MM.1S (cell line): ENCODE measurements around the gene TTC28.

Source experiments
- DNase-seq: peaks from one replicate; pipeline ENCODE4 v3.0.0-alpha.2; 2015
- H2AFZ ChIP-seq: fragments of 300-600 bp; sonication (generic); 2 replicates; pipeline ENCODE4 v1.6.0; 2016; ENCODE audit warnings: antibody characterized with exemption, low read length
- H3F3A ChIP-seq: fragments of 300-600 bp; sonication (generic); 2 replicates; pipeline ENCODE4 v1.6.1; 2016; ENCODE audit warnings: mild to moderate bottlenecking, antibody characterized with exemption, low read length, moderate library complexity, mixed read lengths; ENCODE audit not compliant: insufficient read depth
- H3K27ac ChIP-seq: fragments of 300-600 bp; sonication (generic); 2 replicates; pipeline ENCODE4 v1.5.1; 2016; ENCODE audit warnings: mild to moderate bottlenecking, low read length
- H3K27me3 ChIP-seq: fragments of 300-600 bp; sonication (generic); replicated peaks from 2 replicates; pipeline ENCODE4 v1.6.0; 2016; ENCODE audit warnings: low read length; ENCODE audit not compliant: insufficient read depth
- H3K36me3 ChIP-seq: fragments of 300-600 bp; sonication (generic); replicated peaks from 2 replicates; pipeline ENCODE4 v1.6.1; 2016; ENCODE audit warnings: mild to moderate bottlenecking, low read length, mixed read lengths; ENCODE audit not compliant: insufficient read depth
- H3K4me1 ChIP-seq: fragments of 300-600 bp; sonication (generic); 2 replicates; pipeline ENCODE4 v1.6.1; 2016; ENCODE audit warnings: low read length, mixed read lengths
- H3K4me2 ChIP-seq: fragments of 300-600 bp; sonication (generic); 2 replicates; pipeline ENCODE4 v1.6.0; 2016; ENCODE audit warnings: low read depth, low read length
- H3K4me3 ChIP-seq: fragments of 300-600 bp; sonication (generic); 2 replicates; pipeline ENCODE4 v1.5.1; 2016; ENCODE audit warnings: low read length, mixed read lengths
- H3K79me2 ChIP-seq: fragments of 300-600 bp; sonication (generic); 2 replicates; pipeline ENCODE4 v1.6.1; 2016; ENCODE audit warnings: mixed run types, low read length, mixed read lengths
- H3K9ac ChIP-seq: fragments of 300-600 bp; sonication (generic); 2 replicates; pipeline ENCODE4 v1.6.1; 2016; ENCODE audit warnings: low read length, mixed read lengths
- H3K9me2 ChIP-seq: fragments of 300-600 bp; sonication (generic); replicated peaks from 2 replicates; pipeline ENCODE4 v1.6.1; 2016; ENCODE audit warnings: mild to moderate bottlenecking, low read length, mixed read lengths; ENCODE audit not compliant: insufficient read depth
- H3K9me3 ChIP-seq: fragments of 300-600 bp; sonication (generic); replicated peaks from 2 replicates; pipeline ENCODE4 v1.6.1; 2016; ENCODE audit warnings: mild to moderate bottlenecking, low read length, mixed read lengths; ENCODE audit not compliant: insufficient read depth
- H4K20me1 ChIP-seq: fragments of 300-600 bp; sonication (generic); 2 replicates; pipeline ENCODE4 v1.6.1; 2016; ENCODE audit warnings: mild to moderate bottlenecking, low read length, moderate library complexity, mixed read lengths; ENCODE audit not compliant: insufficient read depth
- CTCF ChIP-seq: fragments of 300-600 bp; sonication (generic); IDR thresholded peaks from 2 replicates; pipeline ENCODE4 v1.5.1; 2016; ENCODE audit warnings: antibody characterized with exemption, low read length, mixed read lengths
- EZH2 ChIP-seq: fragments of 300-600 bp; sonication (generic); optimal IDR thresholded peaks from 2 replicates; pipeline ENCODE3; 2017; ENCODE audit warnings: low read depth, mild to moderate bottlenecking, antibody characterized with exemption, low read length, mixed read lengths
- EZH2phosphoT487 ChIP-seq: fragments of 300-600 bp; sonication (generic); IDR thresholded peaks from 2 replicates; pipeline ENCODE4 v1.6.1; 2018; ENCODE audit warnings: antibody characterized with exemption, low read length

TTC28 gene

GRCh38 chr22:27988704-27989103, 690.9 kb downstream of the TTC28 start:
- H3K27me3 ChIP-seq, result no peaks in the 10 kb centered on the region
- H4K20me1 ChIP-seq, result no peaks in the 10 kb centered on the region
- TF ChIP-seq EZH2 (no peak), EZH2phosphoT487 (no peak), CTCF (no peak)
- H3K27ac ChIP-seq, result no peak overlapping the region
- H2AFZ ChIP-seq, result no peak overlapping the region
- DNase-seq, result no peak
- no peaks in the 10 kb centered on the region for H3K9me2 ChIP-seq
- H3K9ac ChIP-seq, result no peak overlapping the region
- no peaks in the 10 kb centered on the region for H3F3A ChIP-seq
- H3K79me2 ChIP-seq, result no peaks in the 10 kb centered on the region
- no peak overlapping the region for H3K4me2 ChIP-seq
- H3K4me3 ChIP-seq, result no peak overlapping the region
- H3K4me1 ChIP-seq, result no peaks in the 10 kb centered on the region
- no peaks in the 10 kb centered on the region for H3K36me3 ChIP-seq
- H3K9me3 ChIP-seq, result no peaks in the 10 kb centered on the region

- H3K9ac ChIP-seq, result no peak overlapping the region
- no peaks in the 10 kb centered on the region for H3K36me3 ChIP-seq
- H3F3A ChIP-seq, result no peaks in the 10 kb centered on the region
Observed at GRCh38 chr22:27987557-27987956, 692.1 kb downstream of the TTC28 start.

GRCh38 chr22:27986937-27987336, 692.7 kb downstream of the TTC28 start:
- H4K20me1 ChIP-seq, result no peaks in the 10 kb centered on the region
- H3K4me2 ChIP-seq, result no peak overlapping the region
- no peak for DNase-seq
- no peaks in the 10 kb centered on the region for H3F3A ChIP-seq
- H3K4me3 ChIP-seq, result no peak overlapping the region
- H3K27me3 ChIP-seq, result no peaks in the 10 kb centered on the region
- H3K36me3 ChIP-seq, result no peaks in the 10 kb centered on the region
- H3K9me3 ChIP-seq, result no peaks in the 10 kb centered on the region
- no peaks in the 10 kb centered on the region for H3K79me2 ChIP-seq
- H3K9me2 ChIP-seq, result no peaks in the 10 kb centered on the region
- no peak overlapping the region for H3K27ac ChIP-seq
- no peaks in the 10 kb centered on the region for H3K4me1 ChIP-seq
- TF ChIP-seq CTCF (no peak), EZH2 (no peak), EZH2phosphoT487 (no peak)
- no peak overlapping the region for H3K9ac ChIP-seq
- H2AFZ ChIP-seq, result no peak overlapping the region

More at GRCh38 chr22:27987557-27987956, 692.1 kb downstream of the TTC28 start:
- no peaks in the 10 kb centered on the region for H3K9me3 ChIP-seq
- H3K27me3 ChIP-seq, result no peaks in the 10 kb centered on the region
- H2AFZ ChIP-seq, result no peak overlapping the region
- no peaks in the 10 kb centered on the region for H3K9me2 ChIP-seq
- H3K4me2 ChIP-seq, result no peak overlapping the region
- no peak overlapping the region for H3K4me3 ChIP-seq
- TF ChIP-seq EZH2 (no peak), EZH2phosphoT487 (no peak), CTCF (no peak)
- no peaks in the 10 kb centered on the region for H3K79me2 ChIP-seq
- H4K20me1 ChIP-seq, result no peaks in the 10 kb centered on the region
- H3K4me1 ChIP-seq, result no peaks in the 10 kb centered on the region
- no peak overlapping the region for H3K27ac ChIP-seq
- no peak for DNase-seq
